Subcutaneous preadipocyte (primary cell): ENCODE results near the gene WDR37. TPM values are rescaled to one million over a fixed set of nuclear protein-coding genes. Genes with fewer than 3 reads are reported as not detected.

Source experiments
- total RNA-seq: library from RNA; depleted of rRNA; stranded (reverse); fragments of >200 nt; gene quantifications from 2 replicates; pipeline ENCODE4 v1.2.3, GENCODE V29; 2012

WDR37 gene
- total RNA-seq: 15.4 and 19.7 TPM in 2 replicates

GRCh38 chr10:1056326-1057105, at the start of gene WDR37:
Gene WDR37 (plus strand): TSS chr10:1056385. CDS start chr10:1072156, 15,771 bp downstream.

DNA sequence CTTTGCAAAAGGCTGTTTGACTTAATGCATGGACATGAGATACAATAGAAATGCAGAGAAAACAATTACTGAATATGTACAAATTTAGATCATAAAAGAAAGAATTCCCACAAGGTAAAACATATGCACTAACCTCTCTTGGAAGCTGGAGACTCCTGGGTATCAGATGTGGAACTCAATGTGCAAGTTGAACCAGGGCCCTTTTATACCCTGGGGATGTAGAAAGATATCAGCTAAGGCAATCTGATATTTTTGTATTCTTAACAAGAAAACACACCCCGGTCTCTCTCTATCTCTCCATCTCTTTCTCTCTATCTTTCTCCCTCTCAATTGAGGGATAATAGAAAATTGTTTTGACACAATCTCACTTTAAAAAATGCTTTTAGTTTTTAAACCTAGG, 30.5 kb upstream of the WDR37 start, which contains the start of gene IDI2:
Gene IDI2 (minus strand): TSS at position 177 of the 400 bp plus-strand sequence. CDS start 1,136 bp downstream, outside the sequence.

GRCh38 chr10:1048732-1049424, 7.3 kb upstream of the WDR37 start, which contains the start of gene IDI1:
Gene IDI1 (minus strand): TSS chr10:1049119. CDS start chr10:1049003, 116 bp downstream.

Other genes with a start within 250 kb of the WDR37 start
- 42.6 and 59.4 TPM in 2 replicates for gene LARP4B, start 124.7 kb upstream of the WDR37 start, total RNA-seq
- gene GTPBP4, start 68.0 kb upstream of the WDR37 start, total RNA-seq: 32.0 and 37.9 TPM in 2 replicates
- gene IDI2, start 30.5 kb upstream of the WDR37 start, total RNA-seq: under 0.01 TPM in 1 of 2 replicates, not detected in the other
- 112 and 135 TPM in 2 replicates for gene IDI1, start 7.3 kb upstream of the WDR37 start, total RNA-seq